GM18870 (cell line): ENCODE measurements around the gene PIK3R3.

Source experiments
- ATAC-seq: cut with Tn5 transposase; IDR thresholded peaks from one replicate; pipeline ENCODE4 v1.9.1; 2021; ENCODE audit warnings: moderate library complexity; ENCODE audit not compliant: unreplicated experiment

Gene PIK3R3

DNA sequence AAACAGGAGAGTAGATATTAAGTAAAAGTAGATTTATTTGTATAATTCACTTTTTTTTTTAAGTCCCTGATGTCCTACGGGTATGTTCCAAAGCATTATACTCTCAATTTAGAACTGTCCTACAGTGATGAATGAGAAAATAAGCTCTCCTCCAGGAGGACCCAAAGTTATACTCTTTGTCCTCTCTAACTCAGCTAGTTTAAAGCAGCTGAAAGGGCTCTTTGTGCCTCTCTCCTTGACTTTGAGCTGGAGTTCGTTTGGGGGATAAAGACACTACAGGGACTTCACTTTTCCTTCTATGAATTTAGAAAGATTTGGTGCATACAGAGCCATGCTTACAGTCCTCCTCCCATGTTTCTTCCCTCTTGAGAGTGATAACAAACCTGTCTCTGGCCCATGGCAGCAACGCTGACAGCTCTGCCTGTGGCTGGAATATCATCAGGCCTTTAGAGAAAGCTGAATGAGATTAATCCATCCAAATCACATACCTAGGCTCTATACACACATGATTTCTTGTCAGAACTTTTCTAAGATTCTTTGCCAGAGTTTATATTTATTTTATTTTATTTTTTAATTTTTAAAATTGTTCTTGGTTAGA lies 134.3 kb downstream of the PIK3R3 start:
- ATAC-seq = no peak

GRCh38 chr1:45995298-45995697 lies 137.1 kb downstream of the PIK3R3 start:
- ATAC-seq = no peak

DNA sequence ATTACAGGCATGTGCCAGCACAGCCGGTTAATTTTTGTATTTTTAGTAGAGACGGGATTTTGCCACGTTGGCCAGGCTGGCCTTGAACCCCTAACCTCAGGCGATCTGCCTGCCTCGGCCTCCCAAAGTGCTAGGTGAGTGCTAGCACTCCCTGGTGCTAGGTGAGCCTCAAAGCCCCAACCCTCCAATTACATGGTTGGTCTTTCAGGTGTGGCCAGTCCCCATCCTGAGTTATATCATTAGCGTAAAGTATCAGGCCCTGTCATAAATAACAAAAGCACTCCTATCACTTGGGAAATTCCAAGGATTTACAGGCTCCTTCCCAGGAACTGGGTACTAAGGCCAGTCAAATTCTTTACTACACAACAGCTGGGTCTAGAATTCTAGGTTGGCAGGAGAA lies 138.0 kb downstream of the PIK3R3 start:
- ATAC-seq = no peak
